Measurements from ENCODE around the gene GRID2.

GRID2 gene

GRCh38 chr4:93313197-93313596, 1009.4 kb downstream of the GRID2 start:
- TF ChIP-seq CTCF (IDR thresholded peaks at IDR 0.05; ENCODE audit: low read depth, low read length): no peak
- Histone ChIP-seq H3K4me3 (ENCODE audit: low read depth, low read length) (no peak overlapping the region), H3K9me3 (ENCODE audit: severe bottlenecking) (no peaks in the 10 kb centered on the region), H3K36me3 (no peaks in the 10 kb centered on the region), H3K27me3 (ENCODE audit: insufficient read depth, low read depth, severe bottlenecking) (no peaks in the 10 kb centered on the region), H3K27ac (no peak overlapping the region)
- DNase-seq: no peak

- H3K36me3 ChIP-seq: no peaks in the 10 kb centered on the region
- no peaks in the 10 kb centered on the region for H3K27me3 ChIP-seq (ENCODE audit: insufficient read depth, low read depth, severe bottlenecking)
- DNase-seq: no peak
- no peak overlapping the region for H3K27ac ChIP-seq
- no peak for TF ChIP-seq CTCF (IDR thresholded peaks at IDR 0.05; ENCODE audit: low read depth, low read length)
- H3K9me3 ChIP-seq (ENCODE audit: severe bottlenecking): no peaks in the 10 kb centered on the region
- H3K4me3 ChIP-seq (ENCODE audit: low read depth, low read length): no peak overlapping the region
These were observed 1013.3 kb downstream of the GRID2 start for GRCh38 chr4:93317057-93317456.

GRCh38 chr4:93317561-93317960, 1013.8 kb downstream of the GRID2 start:
- TF ChIP-seq CTCF (IDR thresholded peaks at IDR 0.05; ENCODE audit: low read depth, low read length): no peak
- no peak for DNase-seq
- H3K27ac ChIP-seq: no peak overlapping the region
- no peaks in the 10 kb centered on the region for H3K36me3 ChIP-seq
- no peak overlapping the region for H3K4me3 ChIP-seq (ENCODE audit: low read depth, low read length)
- no peaks in the 10 kb centered on the region for H3K27me3 ChIP-seq (ENCODE audit: insufficient read depth, low read depth, severe bottlenecking)
- H3K9me3 ChIP-seq (ENCODE audit: severe bottlenecking): no peaks in the 10 kb centered on the region

GRCh38 chr4:93319041-93319440, 1015.3 kb downstream of the GRID2 start:
- Histone ChIP-seq H3K9me3 (ENCODE audit: severe bottlenecking) (peaks cover 2% of the 10 kb centered on the region), H3K27me3 (ENCODE audit: insufficient read depth, low read depth, severe bottlenecking) (no peaks in the 10 kb centered on the region), H3K27ac (no peak overlapping the region), H3K4me3 (ENCODE audit: low read depth, low read length) (no peak overlapping the region), H3K36me3 (no peaks in the 10 kb centered on the region)
- TF ChIP-seq CTCF (IDR thresholded peaks at IDR 0.05; ENCODE audit: low read depth, low read length): no peak
- no peak for DNase-seq

- Histone ChIP-seq H3K9me3 (ENCODE audit: severe bottlenecking) (peaks cover 2% of the 10 kb centered on the region), H3K36me3 (no peaks in the 10 kb centered on the region), H3K27me3 (ENCODE audit: insufficient read depth, low read depth, severe bottlenecking) (no peaks in the 10 kb centered on the region), H3K27ac (no peak overlapping the region), H3K4me3 (ENCODE audit: low read depth, low read length) (no peak overlapping the region)
- TF ChIP-seq CTCF (IDR thresholded peaks at IDR 0.05; ENCODE audit: low read depth, low read length): no peak
- DNase-seq: no peak
These were observed 1016.6 kb downstream of the GRID2 start for GRCh38 chr4:93320356-93320755.

- Histone ChIP-seq H3K27ac (no peak overlapping the region), H3K9me3 (ENCODE audit: severe bottlenecking) (peaks cover 2% of the 10 kb centered on the region), H3K27me3 (ENCODE audit: insufficient read depth, low read depth, severe bottlenecking) (no peaks in the 10 kb centered on the region), H3K36me3 (no peaks in the 10 kb centered on the region), H3K4me3 (ENCODE audit: low read depth, low read length) (no peak overlapping the region)
- DNase-seq: no peak
- no peak for TF ChIP-seq CTCF (IDR thresholded peaks at IDR 0.05; ENCODE audit: low read depth, low read length)
These were observed 1023.6 kb downstream of the GRID2 start for GRCh38 chr4:93327346-93327745.

Measured in WERI-Rb-1 (cell line).